IMR-90 (cell line): ENCODE data around the gene ETHE1. TPM values are rescaled to one million over a fixed set of nuclear protein-coding genes. Genes with fewer than 3 reads are reported as not detected.

Experiments used
- ATAC-seq: fragments of 200-7000 bp; cut with Tn5 transposase; 2 replicates; pipeline ENCODE4 v1.9.1; 2020; ENCODE audit warnings: low read depth, mild to moderate bottlenecking, moderate library complexity
- BruUV-seq: library from RNA; stranded (reverse); fragments of 400-500 nt; replicated peaks from 2 replicates; lab custom pipeline; 2021; lab: Mats Ljungman, UMichigan
- CTCF ChIA-PET: fragments of 300-600 bp; formaldehyde crosslinking; extraction: SDS; loops from one replicate; lab custom pipeline; 2021; ENCODE audit warnings: antibody characterized with exemption; lab: Yijun Ruan, JAX
- POLR2A ChIA-PET: fragments of 300-600 bp; sonication (Branson Sonifier 250); formaldehyde crosslinking; loops from one replicate; lab custom pipeline; 2022; ENCODE audit warnings: antibody characterized with exemption; ENCODE audit not compliant: unreplicated experiment; lab: Charles Lee
- DNase-seq: peaks from one replicate; pipeline ENCODE4 v3.0.0; 2013
- H2AFZ ChIP-seq: replicated peaks from 2 replicates; pipeline ENCODE3; 2013; ENCODE audit warnings: low read length, mild to moderate bottlenecking; ENCODE audit not compliant: poor library complexity
- H2AK5ac ChIP-seq: 2 replicates; pipeline ENCODE4 v1.6.1; 2013; ENCODE audit warnings: low read depth, low read length, inconsistent platforms
- H2AK9ac ChIP-seq: replicated peaks from 2 replicates; pipeline ENCODE3; 2013; ENCODE audit warnings: mild to moderate bottlenecking, low read depth, low read length, moderate library complexity; ENCODE audit not compliant: poor library complexity
- H2BK120ac ChIP-seq: 2 replicates; pipeline ENCODE4 v1.6.1; 2013; ENCODE audit warnings: low read depth, low read length, inconsistent platforms
- H2BK15ac ChIP-seq: 3 replicates; pipeline ENCODE4 v1.6.1; 2013; ENCODE audit warnings: low read depth, low read length, inconsistent platforms
- H2BK20ac ChIP-seq: 2 replicates; pipeline ENCODE4 v1.6.1; 2013; ENCODE audit warnings: low read depth, mild to moderate bottlenecking, inconsistent platforms, low read length, moderate library complexity
- H2BK5ac ChIP-seq: 2 replicates; pipeline ENCODE4 v1.6.1; 2013; ENCODE audit warnings: mild to moderate bottlenecking, low read depth, low read length, inconsistent platforms; ENCODE audit not compliant: poor library complexity, severe bottlenecking
- H3K14ac ChIP-seq: replicated peaks from 2 replicates; pipeline ENCODE4 v1.6.1; 2013; ENCODE audit warnings: low read depth, low read length, inconsistent platforms
- H3K18ac ChIP-seq: 2 replicates; pipeline ENCODE4 v1.6.1; 2013; ENCODE audit warnings: low read depth, low read length, control low read depth
- H3K23ac ChIP-seq: 2 replicates; pipeline ENCODE4 v1.6.1; 2013; ENCODE audit warnings: low read depth, low read length, inconsistent platforms
- H3K27ac ChIP-seq: 2 replicates; pipeline ENCODE4 v1.5.1; 2013; ENCODE audit warnings: mild to moderate bottlenecking, control low read depth, low read length; ENCODE audit not compliant: insufficient read depth
- H3K27me3 ChIP-seq: 2 replicates; pipeline ENCODE4 v1.6.1; 2013; ENCODE audit warnings: low read length; ENCODE audit not compliant: control insufficient read depth, insufficient read depth
- H3K36me3 ChIP-seq: 2 replicates; pipeline ENCODE4 v1.6.1; 2013; ENCODE audit warnings: low read length, mixed read lengths; ENCODE audit not compliant: control insufficient read depth, insufficient read depth
- H3K4ac ChIP-seq: 2 replicates; pipeline ENCODE4 v1.6.1; 2013; ENCODE audit warnings: low read depth, low read length, inconsistent platforms
- H3K4me1 ChIP-seq: 2 replicates; pipeline ENCODE4 v1.6.1; 2013; ENCODE audit warnings: low read length, mixed read lengths; ENCODE audit not compliant: control insufficient read depth, insufficient read depth
- H3K4me2 ChIP-seq: 2 replicates; pipeline ENCODE4 v1.6.1; 2013; ENCODE audit warnings: low read depth, mild to moderate bottlenecking, control low read depth, low read length, moderate library complexity
- H3K4me3 ChIP-seq: 2 replicates; pipeline ENCODE4 v1.5.1; 2013; ENCODE audit warnings: low read depth, mild to moderate bottlenecking, control low read depth, low read length, moderate library complexity; ENCODE audit not compliant: insufficient read depth
- H3K56ac ChIP-seq: 2 replicates; pipeline ENCODE4 v1.6.1; 2013; ENCODE audit warnings: low read length, inconsistent platforms; ENCODE audit not compliant: insufficient read depth; ENCODE audit errors: extremely low read depth
- H3K79me1 ChIP-seq, 2 experiments: 2 replicates each; pipeline ENCODE4 v1.6.1; 2013; ENCODE audit warnings: low read length in 2 of 2, inconsistent platforms in 1 of 2, low read depth in 1 of 2
- H3K9ac ChIP-seq: 2 replicates; pipeline ENCODE4 v1.6.1; 2013; ENCODE audit warnings: low read depth, low read length, control low read depth
- H3K9me1 ChIP-seq: 2 replicates; pipeline ENCODE4 v1.6.1; 2013; ENCODE audit warnings: low read length, inconsistent platforms; ENCODE audit not compliant: insufficient read depth
- H3K9me3 ChIP-seq: 2 replicates; pipeline ENCODE4 v1.6.1; 2013; ENCODE audit warnings: low read length; ENCODE audit not compliant: control insufficient read depth, insufficient read depth
- H4K20me1 ChIP-seq: 2 replicates; pipeline ENCODE4 v1.6.1; 2013; ENCODE audit warnings: low read length, inconsistent platforms; ENCODE audit not compliant: insufficient read depth
- H4K5ac ChIP-seq: 2 replicates; pipeline ENCODE4 v1.6.1; 2013; ENCODE audit warnings: mild to moderate bottlenecking, low read depth, low read length, control low read depth
- H4K8ac ChIP-seq, 2 experiments: 2 replicates each; pipeline ENCODE4 v1.6.1; 2013; ENCODE audit warnings: low read depth in 2 of 2, low read length in 2 of 2, control low read depth in 1 of 2, inconsistent platforms in 1 of 2
- H4K91ac ChIP-seq: 2 replicates; pipeline ENCODE4 v1.6.1; 2013; ENCODE audit warnings: low read depth, low read length, inconsistent platforms; ENCODE audit not compliant: insufficient read depth
- BHLHE40 ChIP-seq: fragments of 150-350 bp; IDR thresholded peaks from 2 replicates; pipeline ENCODE4 v1.6.1; 2016; ENCODE audit warnings: mild to moderate bottlenecking, low read depth, low read length
- CHD1 ChIP-seq: IDR thresholded peaks from 2 replicates; pipeline ENCODE4 v1.6.1; 2012; ENCODE audit warnings: low read depth, low read length, improper control_type of control experiment
- FOS ChIP-seq: fragments of 150-350 bp; IDR thresholded peaks from 2 replicates; pipeline ENCODE4 v1.6.1; 2016; ENCODE audit warnings: low read depth, low read length
- MAFK ChIP-seq: IDR thresholded peaks from 2 replicates; pipeline ENCODE4 v1.6.1; 2012; ENCODE audit warnings: low read depth, low read length, improper control_type of control experiment
- MAZ ChIP-seq: IDR thresholded peaks from 2 replicates; pipeline ENCODE4 v1.6.1; 2012; ENCODE audit warnings: low read depth, mild to moderate bottlenecking, low read length, improper control_type of control experiment, moderate library complexity, borderline replicate concordance
- MXI1 ChIP-seq: IDR thresholded peaks from 2 replicates; pipeline ENCODE4 v1.6.1; 2012; ENCODE audit warnings: low read depth, mild to moderate bottlenecking, low read length, moderate library complexity, borderline replicate concordance
- NFE2L2 ChIP-seq: fragments of 150-350 bp; IDR thresholded peaks from 2 replicates; pipeline ENCODE4 v1.6.1; 2016; ENCODE audit warnings: low read depth, mild to moderate bottlenecking, low read length
- RAD21 ChIP-seq: IDR thresholded peaks from 2 replicates; pipeline ENCODE4 v1.6.1; 2012; ENCODE audit warnings: low read length, improper control_type of control experiment
- RCOR1 ChIP-seq: IDR thresholded peaks from 2 replicates; pipeline ENCODE4 v1.6.1; 2012; ENCODE audit warnings: mild to moderate bottlenecking, low read length, improper control_type of control experiment; ENCODE audit not compliant: insufficient replicate concordance
- USF2 ChIP-seq: fragments of 150-350 bp; IDR thresholded peaks from 2 replicates; pipeline ENCODE4 v1.6.1; 2017; ENCODE audit warnings: mild to moderate bottlenecking, antibody characterized with exemption, low read length, low read depth
- WGBS, 2 experiments: methylation state at CpG; one replicate each; pipeline versions ENCODE4 v1.1.5 to v1.1.7; 2013; ENCODE audit warnings: missing lambda C conversion rate in 2 of 2; ENCODE audit not compliant: insufficient read length in 1 of 2; ENCODE audit errors: extremely low coverage in 2 of 2; 5-methylcytosine and 5-hydroxymethylcytosine counted together
- dilution Hi-C: fragments of 300-500 bp; cut with HindIII; formaldehyde crosslinking; loops from one replicate; pipeline ENCODE4 v1.14.3; 2018; ENCODE audit warnings: low sequenced_read_pairs; ENCODE audit not compliant: unreplicated experiment
- in situ Hi-C: fragments of 300-500 bp; cut with MboI; formaldehyde crosslinking; loops from 3 replicates; pipeline ENCODE4 v1.14.3; 2019; ENCODE audit warnings: low sequenced_read_pairs, inconsistent platforms, mixed read lengths
- intact Hi-C: fragments of 100-400 bp; cut with micrococcal nuclease; formaldehyde crosslinking; loops from 2 replicates; pipeline ENCODE4 v1.10.0; 2022
- polyA plus RNA-seq, 3 experiments: library from polyadenylated mRNA; depleted of rRNA; stranded (reverse); fragments of >200 nt; gene quantifications; 2 replicates each; pipeline ENCODE4 v1.2.3, GENCODE V29; 2012; ENCODE audit warnings: low replicate concordance in 1 of 3
- total RNA-seq: library from RNA; depleted of rRNA; stranded (reverse); fragments of >200 nt; gene quantifications from 2 replicates; pipeline ENCODE4 v1.2.3, GENCODE V29; 2012
- TF ChIP-seq, protein P1 (sequence below): fragments of 150-350 bp; IDR thresholded peaks from 2 replicates; pipeline ENCODE4 v1.6.1; 2016; ENCODE audit warnings: low read depth, mild to moderate bottlenecking, low read length, moderate library complexity, borderline replicate concordance
- TF ChIP-seq, protein P2 (sequence below): conservative IDR thresholded peaks from 2 replicates; pipeline ENCODE4 v1.5.1; 2012; ENCODE audit warnings: mild to moderate bottlenecking, low read depth, low read length, improper control_type of control experiment

Gene ETHE1
- total and polyA plus RNA-seq, 2 of the 4 experiments (the other 2 are of a cell fraction): 161 to 233 TPM

- H3K4me1 ChIP-seq: no peaks in the 10 kb centered on the region
These were observed 40.6 kb downstream of the ETHE1 start for GRCh38 chr19:43486412-43486811.

More at GRCh38 chr19:43486412-43486811, 40.6 kb downstream of the ETHE1 start:
- no peak overlapping the region for H3K4me2 ChIP-seq
- H2BK20ac ChIP-seq: no peak overlapping the region
- no peaks in the 10 kb centered on the region for H3K27me3 ChIP-seq
- no peak overlapping the region for H3K18ac ChIP-seq
- H3K27ac ChIP-seq: no peak overlapping the region
- H4K20me1 ChIP-seq: no peaks in the 10 kb centered on the region
- H2BK120ac ChIP-seq: no peak overlapping the region
- no peak overlapping the region for H4K91ac ChIP-seq
- TF ChIP-seq MAZ: no peak
- no peak for TF ChIP-seq USF2
- TF ChIP-seq, protein P1, sequence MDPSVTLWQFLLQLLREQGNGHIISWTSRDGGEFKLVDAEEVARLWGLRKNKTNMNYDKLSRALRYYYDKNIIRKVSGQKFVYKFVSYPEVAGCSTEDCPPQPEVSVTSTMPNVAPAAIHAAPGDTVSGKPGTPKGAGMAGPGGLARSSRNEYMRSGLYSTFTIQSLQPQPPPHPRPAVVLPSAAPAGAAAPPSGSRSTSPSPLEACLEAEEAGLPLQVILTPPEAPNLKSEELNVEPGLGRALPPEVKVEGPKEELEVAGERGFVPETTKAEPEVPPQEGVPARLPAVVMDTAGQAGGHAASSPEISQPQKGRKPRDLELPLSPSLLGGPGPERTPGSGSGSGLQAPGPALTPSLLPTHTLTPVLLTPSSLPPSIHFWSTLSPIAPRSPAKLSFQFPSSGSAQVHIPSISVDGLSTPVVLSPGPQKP: no peak
- no peak for TF ChIP-seq NFE2L2
- TF ChIP-seq, protein P2, sequence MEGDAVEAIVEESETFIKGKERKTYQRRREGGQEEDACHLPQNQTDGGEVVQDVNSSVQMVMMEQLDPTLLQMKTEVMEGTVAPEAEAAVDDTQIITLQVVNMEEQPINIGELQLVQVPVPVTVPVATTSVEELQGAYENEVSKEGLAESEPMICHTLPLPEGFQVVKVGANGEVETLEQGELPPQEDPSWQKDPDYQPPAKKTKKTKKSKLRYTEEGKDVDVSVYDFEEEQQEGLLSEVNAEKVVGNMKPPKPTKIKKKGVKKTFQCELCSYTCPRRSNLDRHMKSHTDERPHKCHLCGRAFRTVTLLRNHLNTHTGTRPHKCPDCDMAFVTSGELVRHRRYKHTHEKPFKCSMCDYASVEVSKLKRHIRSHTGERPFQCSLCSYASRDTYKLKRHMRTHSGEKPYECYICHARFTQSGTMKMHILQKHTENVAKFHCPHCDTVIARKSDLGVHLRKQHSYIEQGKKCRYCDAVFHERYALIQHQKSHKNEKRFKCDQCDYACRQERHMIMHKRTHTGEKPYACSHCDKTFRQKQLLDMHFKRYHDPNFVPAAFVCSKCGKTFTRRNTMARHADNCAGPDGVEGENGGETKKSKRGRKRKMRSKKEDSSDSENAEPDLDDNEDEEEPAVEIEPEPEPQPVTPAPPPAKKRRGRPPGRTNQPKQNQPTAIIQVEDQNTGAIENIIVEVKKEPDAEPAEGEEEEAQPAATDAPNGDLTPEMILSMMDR: no peak
- TF ChIP-seq RCOR1: no peak
- TF ChIP-seq CHD1: no peak
- TF ChIP-seq RAD21: no peak
- TF ChIP-seq MAFK: no peak
- TF ChIP-seq MXI1: no peak
- TF ChIP-seq BHLHE40: no peak
- no peak for TF ChIP-seq FOS
- H3K56ac ChIP-seq: no peak overlapping the region
- BruUV-seq: no TSS peak
- H4K8ac ChIP-seq: no peak overlapping the region
- DNase-seq (no peak), ATAC-seq (no peak)
- H3K23ac ChIP-seq: no peak overlapping the region
- H2AK9ac ChIP-seq: no peak overlapping the region
- CTCF ChIA-PET: no interaction called here
- H3K36me3 ChIP-seq: peaks cover 4% of the 10 kb centered on the region
- H3K79me1 ChIP-seq: no peaks in the 10 kb centered on the region
- H2AK5ac ChIP-seq: no peak overlapping the region
- in situ Hi-C loops (no loop called here), intact Hi-C loops (no loop called here), dilution Hi-C loops (no loop called here)
- POLR2A ChIA-PET: no interaction called here
- H3K9me1 ChIP-seq: peaks cover 5% of the 10 kb centered on the region; the same call in 1 of the 2 replicates
- H4K5ac ChIP-seq: no peak overlapping the region
- no peak overlapping the region for H3K14ac ChIP-seq
- no peaks in the 10 kb centered on the region for H3K9me3 ChIP-seq
- H2AFZ ChIP-seq: no peak overlapping the region
- H3K9ac ChIP-seq: no peak overlapping the region
- no peak overlapping the region for H3K4ac ChIP-seq
- H2BK5ac ChIP-seq: no peak overlapping the region
- no peak overlapping the region for H2BK15ac ChIP-seq
- WGBS, 2 experiments: no CpG with 5 or more reads among the region's 7 CpGs
- no peak overlapping the region for H3K4me3 ChIP-seq
